NT2/D1 (cell line): ENCODE measurements around the gene FANCD2OS.

ENCODE experiments used
- SUZ12 ChIP-seq: IDR thresholded peaks from 2 replicates; pipeline ENCODE4 v1.6.1; 2011; ENCODE audit not compliant: insufficient read length, insufficient read depth; ENCODE audit errors: extremely low read depth
- YY1 ChIP-seq: IDR thresholded peaks from 2 replicates; pipeline ENCODE4 v1.6.1; 2011; ENCODE audit not compliant: insufficient read length, insufficient read depth

DNA sequence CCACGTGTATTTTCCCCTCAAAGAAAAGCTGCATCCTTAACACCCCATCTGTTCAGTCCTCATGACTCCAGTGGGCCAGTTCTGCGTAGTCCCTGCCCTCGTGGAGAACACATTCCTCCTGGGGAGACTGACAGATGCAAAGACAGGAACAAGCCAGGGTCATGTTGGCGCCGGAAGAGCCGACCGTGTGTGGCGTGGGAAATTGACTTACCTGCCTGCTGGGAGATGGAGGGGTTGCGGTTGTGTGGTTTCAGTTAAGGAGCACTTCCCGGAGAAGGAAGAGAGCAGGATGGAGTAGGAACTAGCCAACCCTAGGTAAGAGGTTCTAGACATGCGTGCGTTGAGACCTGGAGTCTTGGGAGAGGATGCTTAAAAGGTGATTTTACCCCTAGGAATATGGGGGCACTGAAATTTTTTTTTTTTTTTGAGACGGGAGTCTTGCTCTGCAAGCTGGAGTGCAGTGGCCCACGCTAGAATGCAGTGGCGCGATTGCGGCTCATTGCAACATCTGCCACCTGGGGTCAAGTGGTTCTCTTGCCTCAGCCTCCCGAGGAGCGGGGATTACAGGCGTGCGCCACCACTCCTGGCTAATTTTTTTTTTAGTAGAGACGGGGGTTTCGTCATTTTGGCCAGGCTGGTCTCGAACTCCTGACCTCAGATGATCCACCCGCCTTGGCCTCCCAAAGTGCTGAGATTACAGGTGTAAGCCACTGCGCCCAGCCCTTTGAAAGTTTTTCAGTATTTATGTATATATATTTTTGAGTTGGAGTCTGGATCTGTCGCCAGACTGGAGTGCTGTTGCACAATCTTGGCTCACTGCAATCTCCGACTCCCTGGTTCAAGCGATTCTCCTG is 34.9 kb upstream of the FANCD2OS start:
- no peak for TF ChIP-seq YY1
- TF ChIP-seq SUZ12 = no peak
